Femur (tissue), 1 donor: ENCODE results near the gene SMC1B.
"Not testable (repeated sequence)": the region's sequence is repeated elsewhere in the genome, so short reads cannot be mapped to it uniquely, and the experiment has no call there.

ENCODE experiments used
- DNase-seq: peaks from one replicate; pipeline ENCODE4 v3.0.0-alpha.2; 2017

SMC1B gene, protein sequence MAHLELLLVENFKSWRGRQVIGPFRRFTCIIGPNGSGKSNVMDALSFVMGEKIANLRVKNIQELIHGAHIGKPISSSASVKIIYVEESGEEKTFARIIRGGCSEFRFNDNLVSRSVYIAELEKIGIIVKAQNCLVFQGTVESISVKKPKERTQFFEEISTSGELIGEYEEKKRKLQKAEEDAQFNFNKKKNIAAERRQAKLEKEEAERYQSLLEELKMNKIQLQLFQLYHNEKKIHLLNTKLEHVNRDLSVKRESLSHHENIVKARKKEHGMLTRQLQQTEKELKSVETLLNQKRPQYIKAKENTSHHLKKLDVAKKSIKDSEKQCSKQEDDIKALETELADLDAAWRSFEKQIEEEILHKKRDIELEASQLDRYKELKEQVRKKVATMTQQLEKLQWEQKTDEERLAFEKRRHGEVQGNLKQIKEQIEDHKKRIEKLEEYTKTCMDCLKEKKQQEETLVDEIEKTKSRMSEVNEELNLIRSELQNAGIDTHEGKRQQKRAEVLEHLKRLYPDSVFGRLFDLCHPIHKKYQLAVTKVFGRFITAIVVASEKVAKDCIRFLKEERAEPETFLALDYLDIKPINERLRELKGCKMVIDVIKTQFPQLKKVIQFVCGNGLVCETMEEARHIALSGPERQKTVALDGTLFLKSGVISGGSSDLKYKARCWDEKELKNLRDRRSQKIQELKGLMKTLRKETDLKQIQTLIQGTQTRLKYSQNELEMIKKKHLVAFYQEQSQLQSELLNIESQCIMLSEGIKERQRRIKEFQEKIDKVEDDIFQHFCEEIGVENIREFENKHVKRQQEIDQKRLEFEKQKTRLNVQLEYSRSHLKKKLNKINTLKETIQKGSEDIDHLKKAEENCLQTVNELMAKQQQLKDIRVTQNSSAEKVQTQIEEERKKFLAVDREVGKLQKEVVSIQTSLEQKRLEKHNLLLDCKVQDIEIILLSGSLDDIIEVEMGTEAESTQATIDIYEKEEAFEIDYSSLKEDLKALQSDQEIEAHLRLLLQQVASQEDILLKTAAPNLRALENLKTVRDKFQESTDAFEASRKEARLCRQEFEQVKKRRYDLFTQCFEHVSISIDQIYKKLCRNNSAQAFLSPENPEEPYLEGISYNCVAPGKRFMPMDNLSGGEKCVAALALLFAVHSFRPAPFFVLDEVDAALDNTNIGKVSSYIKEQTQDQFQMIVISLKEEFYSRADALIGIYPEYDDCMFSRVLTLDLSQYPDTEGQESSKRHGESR

DNA sequence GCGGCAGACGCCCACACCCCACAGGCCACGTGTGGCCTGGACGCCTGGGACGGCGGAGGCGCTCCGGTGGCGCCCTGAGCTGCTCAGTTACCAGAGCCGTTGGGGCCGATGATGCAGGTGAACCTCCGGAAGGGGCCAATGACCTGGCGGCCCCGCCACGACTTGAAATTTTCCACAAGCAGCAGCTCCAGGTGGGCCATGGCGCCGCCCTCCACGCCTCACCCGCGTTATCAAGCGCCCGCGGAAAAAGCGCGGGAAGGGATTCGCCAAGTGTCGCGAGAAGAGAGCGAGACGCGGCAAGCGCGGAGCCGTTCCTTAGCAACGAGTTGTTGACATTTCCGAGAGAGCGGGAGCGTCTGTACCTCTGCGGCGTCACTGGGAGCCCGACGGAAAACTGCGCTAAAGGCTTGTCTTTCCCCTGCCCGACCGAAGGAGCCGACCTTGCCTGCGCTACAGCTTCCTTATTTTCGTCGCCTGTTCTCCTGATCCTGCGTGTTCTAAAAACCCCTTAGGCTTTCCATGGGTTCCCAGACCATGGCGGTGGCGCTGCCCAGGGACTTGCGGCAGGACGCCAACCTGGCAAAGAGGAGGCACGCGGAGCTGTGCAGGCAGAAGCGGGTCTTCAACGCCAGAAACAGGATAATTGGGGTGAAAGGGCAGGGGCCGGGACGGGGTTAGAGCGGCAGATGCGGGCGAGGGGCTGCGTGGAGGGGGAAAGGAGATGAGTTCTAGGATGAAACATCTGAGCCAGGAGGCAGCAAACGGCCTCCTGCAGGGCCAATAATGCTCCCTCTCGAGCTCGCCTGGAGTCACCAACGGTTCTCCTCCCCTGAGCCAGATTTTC lies at the start of gene SMC1B, which contains the start of gene RIBC2:
Gene SMC1B, minus strand, starts transcription at position 232 of the 844 bp plus-strand sequence. Its CDS starts 32 bp downstream, at position 200.
Gene RIBC2, plus strand, starts transcription at position 326 of the 844 bp plus-strand sequence. Its CDS starts 194 bp downstream, at position 520.
- peak; percentile 89 for DNase-seq

DNA sequence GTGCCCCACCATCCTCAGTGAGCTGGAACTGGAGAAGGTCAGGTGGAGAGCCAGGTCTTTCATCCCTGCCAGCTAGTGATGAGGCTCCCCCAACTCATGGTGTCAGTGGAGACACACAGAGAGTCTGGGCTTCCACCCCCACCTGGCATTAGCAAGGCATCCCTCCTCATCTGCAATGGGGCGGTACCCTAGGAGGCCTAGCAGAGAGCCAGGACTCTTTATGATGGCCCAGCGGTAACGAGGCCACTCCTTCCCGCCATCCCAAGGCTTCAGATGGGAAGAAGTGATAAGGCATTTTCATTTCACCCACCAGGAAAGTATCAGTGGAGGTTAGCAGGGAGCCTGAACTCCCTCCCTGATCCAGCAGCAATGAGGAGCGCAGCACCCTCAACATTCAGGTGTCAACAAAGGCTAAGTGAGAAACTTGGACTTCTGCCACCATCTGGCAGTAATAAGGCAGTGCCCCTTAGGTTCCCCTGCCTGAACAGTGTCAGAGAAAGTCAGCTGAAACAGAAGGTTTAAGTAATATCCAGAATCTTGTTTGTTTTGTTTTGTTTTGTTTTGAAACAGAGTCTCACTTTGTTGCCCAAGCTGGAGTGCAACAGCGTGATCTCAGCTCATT lies 48.7 kb upstream of the SMC1B start:
- DNase-seq: no peak

DNA sequence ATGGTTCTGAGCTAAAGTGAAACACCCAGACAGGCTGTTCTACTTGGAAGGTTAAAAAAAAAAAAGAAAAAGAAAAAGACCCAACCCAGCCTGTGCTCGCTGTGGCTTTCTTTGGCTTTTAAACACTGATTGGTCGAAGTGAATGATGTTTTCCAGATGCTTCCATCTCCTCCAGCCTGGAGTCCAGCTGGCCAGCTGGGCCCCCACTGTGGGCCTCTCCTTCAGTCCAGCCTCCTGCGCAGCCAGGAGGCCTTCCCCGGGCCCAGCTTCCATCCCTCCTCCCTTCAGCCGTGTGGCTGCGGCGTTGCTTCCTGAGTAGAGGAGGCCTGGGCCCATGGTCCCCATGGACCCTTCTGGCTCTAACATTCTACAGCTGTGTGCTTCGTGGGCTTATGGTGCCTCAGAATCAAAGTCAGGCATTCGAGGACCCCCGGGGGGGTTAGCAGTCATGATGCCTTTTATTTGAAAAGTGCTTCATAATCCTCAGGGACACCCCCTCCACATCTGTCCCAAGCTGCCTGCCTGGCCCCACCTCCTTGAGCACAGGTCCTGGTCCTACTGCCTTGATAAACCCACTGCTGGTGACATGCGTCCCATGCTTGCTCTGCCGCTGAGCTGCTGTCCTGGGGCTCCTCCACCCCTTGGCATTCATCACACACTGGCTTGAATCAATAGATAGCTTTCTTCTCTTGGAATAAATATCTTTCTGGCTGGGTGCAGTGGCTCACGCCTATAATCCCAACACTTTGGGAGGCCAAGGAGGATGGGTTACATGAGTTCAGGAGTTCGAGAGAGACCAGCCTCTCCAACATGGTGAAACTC lies 47.1 kb upstream of the SMC1B start:
- DNase-seq: peak; percentile 94

DNA sequence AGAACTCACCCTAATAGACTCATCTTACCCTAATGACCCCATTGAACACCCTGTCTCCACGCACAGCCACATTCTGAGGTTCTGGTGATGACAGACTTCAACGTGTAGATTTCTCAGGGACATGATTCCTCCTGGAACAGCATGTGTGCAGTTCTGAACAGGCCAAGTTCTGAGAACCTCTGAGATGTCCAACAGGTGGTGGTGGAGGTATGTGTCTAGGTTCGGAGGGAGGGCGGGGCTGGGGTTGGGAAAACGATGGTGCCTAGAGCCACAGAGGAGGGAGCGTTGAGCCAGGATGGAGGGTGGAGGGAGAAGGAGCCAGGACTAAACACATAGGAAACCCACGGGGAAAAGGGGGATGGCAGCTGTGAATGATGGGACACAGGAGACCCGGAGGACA lies 45.8 kb upstream of the SMC1B start:
- DNase-seq: no peak

DNA sequence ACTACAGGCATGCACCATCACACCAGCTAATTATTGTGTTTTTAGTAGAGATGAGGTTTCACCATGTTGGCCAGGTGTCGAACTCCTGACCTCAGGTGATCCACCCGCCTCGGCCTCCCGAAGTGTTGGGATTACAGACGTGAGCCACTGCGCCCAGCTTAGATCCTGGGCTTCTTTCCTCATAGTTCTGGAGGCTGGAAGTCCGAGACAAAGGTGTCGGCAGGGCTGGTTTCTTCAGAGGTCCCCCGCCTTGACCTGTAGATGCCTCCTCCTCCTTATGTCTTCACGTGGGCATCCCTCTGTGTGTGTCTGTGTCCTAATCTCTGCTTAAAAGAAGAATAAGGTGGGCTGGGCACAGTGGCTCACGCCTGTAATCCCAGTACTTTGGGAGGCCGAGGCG lies 45.1 kb upstream of the SMC1B start:
- no peak for DNase-seq

DNA sequence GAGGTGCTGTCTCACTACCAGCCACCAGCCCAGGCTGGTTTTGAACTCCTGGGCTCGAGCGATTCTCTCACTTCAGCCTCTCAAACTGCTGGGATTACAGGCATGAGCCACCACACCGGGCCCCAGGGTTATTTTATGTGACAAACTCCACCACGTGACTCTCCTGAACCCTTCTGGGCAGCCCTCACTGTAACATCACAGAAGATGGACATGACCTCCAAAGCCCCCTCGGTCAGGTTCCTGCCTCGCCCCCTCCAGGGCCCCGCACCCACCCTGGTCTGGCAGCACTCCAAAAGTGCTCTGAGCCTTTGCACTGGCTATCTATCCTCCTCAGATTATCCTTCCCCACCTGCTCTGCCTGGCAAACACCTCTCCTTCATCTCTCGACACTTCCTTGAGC lies 43.4 kb upstream of the SMC1B start:
- DNase-seq: no peak

DNA sequence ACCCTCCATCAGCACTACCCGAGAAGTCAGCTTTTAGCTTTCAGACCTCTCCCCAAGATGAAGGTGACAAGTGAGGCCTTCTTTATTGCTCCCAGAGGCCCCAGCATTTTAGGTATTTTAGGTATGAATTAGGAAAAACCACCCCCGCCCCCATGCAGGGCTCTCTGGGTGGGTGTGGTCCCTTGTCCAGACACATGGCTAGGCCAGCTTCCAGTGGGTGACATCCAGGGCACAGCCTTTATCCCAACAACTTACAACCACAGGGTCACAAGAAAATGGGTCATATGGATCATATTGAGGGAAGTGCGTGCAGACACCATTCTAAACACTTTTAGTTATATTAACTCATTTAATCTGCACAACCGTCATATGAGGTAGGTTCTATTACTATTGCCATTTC lies 42.2 kb upstream of the SMC1B start:
- no peak for DNase-seq

DNA sequence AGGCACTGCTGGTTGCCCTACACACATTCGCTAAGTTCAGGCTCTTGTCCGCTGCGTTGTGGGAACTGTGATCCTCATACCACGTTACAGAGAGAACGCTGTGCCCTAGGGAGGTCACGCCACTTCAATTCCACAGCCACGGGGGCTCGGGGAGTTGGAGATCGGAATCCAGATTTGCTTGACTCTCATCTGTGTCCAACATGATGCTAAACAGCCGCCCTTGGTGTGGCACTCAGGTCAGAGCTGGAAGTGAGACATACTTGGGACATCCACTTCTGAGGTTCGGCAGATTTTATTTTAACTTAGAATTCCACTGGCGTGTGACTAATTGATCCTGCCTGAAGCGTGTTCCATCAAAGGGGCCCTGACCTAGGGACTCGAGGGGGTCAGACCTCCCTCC lies 41.8 kb upstream of the SMC1B start:
- DNase-seq: no peak

DNA sequence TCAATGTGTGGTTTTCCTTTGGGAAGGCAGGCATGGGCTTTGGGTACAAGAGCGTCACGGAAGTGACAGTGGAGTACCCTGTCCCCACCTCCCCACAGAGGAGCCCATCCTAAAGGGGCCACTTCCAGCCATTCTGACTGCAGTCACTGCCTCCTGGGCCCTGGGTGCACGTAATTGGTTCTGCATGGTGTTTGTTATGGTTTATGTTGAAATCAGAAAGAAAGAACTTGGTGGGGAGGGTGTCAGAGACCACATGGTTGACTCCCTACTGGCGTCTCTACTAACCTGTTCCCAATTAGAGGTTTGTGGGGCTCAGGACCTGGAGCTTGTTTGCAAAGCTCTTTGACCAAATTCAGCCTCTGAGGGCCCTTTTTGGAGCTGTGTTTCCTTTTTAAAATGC lies 40.9 kb upstream of the SMC1B start:
- DNase-seq: no peak

DNA sequence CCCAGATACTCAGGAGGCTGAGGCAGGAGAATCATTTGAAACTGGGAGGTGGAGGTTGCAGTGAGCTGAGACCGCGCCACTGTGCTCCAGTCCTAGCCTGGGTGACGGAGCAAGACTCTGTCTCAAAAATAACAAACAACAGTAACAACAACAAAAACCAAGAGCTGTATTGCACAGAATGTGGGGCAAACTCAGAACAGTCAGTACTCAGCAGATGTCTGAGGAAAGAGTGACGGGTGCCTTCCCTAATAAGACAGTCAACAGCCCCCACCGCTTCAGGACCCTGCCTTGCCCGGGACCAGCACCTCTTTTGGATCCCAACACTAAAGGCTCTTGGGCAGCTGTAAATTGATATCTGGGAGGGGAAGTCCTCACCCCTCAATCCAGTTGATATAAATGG lies 40.4 kb upstream of the SMC1B start:
- no peak for DNase-seq

DNA sequence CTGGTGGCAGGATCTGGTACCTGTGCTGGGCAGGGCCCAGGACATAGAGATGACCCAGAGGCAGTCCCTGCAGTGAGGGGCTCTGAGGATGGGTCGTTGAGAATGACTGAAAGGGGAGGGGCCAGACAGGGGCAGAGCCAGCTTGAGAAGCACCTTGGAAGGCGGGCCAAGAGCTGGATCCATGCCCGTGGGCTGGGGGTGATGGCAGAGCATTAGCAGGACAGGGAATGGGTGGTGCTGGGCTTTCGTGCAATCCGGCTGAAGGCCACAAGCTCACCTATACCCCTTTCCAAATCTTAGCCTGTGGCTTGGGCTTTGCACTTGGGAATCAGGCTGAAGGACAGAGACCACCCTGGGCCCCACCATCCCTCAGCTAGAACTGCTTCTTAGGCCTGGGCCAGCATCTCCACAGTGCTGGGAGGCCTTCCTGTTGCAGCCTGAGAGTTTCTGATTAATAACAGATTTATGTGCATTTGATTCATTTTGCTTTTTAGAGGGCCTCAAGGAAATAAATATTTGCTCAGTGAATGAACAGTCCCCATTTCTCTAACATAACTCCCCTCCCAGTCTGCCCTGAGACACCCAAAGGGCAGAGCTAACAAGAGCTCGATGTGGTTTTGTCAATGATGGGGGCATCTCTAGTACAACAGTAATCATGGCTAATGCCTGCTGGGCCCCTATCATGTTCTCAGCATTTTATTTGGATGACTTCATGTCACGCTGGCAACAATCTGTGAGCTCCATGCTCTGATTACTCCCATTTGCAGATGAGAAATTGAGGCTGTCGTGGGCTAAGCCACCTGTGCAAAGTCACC lies 39.4 kb upstream of the SMC1B start:
- DNase-seq: no peak

DNA sequence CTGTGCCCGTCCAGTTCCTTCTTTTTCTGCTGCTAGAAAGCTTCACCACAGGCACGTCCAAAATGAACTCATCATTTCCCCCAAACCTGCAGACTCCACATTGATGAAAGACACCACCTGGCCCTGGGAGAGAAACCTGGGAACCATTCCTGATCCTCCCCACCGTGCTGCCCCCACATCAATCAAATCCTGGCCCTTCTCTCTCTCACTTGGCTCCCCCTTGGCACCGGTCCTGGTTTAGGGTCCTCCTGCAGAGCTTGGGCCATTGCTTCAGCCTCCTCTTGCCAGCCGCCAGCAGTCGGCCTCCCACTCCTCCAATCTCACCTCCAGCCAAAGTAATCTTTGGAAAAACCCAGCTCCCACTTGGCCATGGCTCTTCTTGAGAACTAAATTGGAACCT lies 38.6 kb upstream of the SMC1B start:
- DNase-seq: peak; percentile 80

DNA sequence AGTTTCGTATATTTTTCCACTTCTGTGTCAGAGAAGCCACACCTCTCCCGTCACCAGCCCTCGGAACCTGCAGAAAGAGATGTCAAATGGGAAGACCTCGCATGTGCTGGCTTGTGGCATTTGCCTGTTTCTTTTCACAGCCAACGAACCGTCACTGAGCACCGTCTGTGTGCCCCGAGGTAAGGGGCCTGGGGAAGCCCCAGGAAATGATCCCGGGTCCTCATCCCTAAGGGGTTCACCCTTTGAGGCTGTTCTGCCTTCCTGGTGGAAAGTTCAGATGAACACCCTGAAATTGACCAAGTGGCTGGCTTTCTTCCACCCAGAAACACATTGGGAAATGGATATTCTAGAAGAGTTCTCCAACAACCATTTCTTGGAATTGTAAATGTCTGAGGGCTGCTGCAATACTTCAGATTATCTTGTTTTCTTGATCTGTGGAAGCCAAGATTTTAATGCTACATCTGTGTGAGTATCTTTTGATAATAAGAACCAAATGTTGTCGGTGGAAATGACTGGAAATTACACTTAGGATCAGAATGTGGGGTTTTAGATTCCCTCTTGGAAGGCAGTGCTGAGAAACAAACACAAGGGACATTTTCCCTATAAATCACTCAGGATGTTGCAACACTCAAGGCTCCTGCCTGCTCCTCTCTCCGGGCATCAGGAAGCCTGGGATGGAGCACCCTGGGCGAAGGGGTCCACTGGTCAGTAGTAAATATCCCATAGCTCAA lies 37.7 kb upstream of the SMC1B start:
- peak; percentile 76 for DNase-seq

DNA sequence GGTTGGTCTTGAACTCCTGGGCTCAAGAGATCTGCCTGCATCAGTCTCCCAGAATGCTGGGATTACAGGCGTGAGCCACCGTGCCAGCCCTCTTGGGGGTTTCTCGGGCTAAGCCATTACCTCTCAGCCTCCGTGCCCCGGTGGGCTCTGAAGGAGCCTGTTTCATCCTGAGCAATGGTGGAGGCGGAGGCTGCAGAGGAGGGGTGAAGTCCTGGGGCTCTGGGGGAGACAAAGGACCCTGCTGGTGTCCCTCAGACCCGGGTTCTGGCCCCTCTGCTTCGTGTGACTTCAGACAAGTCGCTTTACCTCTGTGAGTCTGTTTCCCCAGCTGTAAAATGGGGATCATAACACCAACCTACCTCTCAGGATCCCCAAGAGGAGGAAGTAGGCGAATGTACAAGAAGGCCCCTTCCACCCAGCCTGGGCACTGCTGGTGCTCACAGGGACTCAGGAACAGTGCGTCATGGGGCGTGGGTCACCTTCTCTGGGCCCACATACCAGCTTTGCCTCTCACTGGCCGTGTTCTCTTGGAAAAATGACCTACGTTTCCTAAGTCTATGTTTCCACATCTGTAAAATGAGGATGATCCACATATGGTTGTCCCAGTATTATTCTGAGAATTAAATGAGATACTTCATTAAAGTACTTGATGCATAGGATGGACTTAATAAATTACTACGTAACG lies 36.8 kb upstream of the SMC1B start:
- DNase-seq: no peak

DNA sequence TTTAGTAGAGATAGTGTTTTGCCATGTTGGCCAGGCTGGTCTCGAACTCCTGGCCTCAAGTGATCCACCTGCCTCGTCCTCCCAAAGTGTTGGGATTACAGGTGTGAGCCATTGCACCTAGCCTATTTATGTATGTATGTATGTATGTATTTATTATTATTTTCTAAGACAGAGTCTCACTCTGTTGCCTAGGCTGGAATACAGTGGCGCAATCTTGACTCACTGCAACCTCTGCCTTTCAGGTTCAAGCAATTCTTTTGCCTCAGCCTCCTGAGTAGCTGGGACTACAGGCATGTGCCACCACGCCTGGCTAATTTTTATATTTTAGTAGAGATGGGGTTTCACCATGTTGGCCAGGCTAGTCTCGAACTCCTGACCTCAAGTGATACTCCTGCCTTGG lies 36.0 kb upstream of the SMC1B start:
- not testable (repeated sequence) for DNase-seq

DNA sequence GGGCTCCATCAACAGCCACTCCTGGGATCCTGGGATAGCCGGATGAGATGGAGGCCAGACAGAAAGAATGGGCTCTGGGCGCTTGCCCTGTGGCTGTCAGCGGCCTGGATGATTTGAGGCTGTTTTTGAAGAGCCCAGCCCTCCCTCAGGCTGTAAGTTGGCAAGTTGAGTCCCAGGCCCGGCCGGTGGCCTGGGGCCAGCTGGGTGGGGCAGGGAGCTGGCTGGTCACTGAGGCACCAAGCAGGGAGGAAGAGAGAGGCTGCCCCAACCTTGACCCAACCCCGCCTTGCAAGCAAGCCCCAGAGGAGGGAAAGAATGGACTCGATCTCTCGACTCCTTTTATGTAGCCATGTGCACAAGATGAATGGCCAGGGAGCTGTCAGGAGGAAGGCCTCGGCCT lies 35.0 kb upstream of the SMC1B start:
- DNase-seq: peak; percentile 88

DNA sequence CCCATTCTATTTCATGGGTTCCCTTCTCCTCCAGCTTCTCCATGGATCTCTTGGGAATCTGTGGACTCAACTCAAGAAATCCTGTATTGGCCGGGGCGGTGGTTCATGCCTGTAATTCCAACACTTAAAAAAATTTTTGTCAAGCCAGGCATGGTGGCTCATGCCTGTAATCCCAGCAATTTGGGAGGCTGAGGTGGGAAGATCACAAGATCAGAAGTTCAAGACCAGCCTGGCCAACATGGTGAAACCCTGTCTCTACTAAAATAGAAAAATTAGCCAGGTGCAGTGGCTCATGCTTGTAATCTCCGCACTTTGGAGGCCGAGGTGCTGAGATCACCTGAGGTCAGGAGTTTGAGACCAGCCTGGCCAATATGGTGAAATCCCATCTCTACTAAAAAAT lies 34.2 kb upstream of the SMC1B start:
- DNase-seq: not testable (repeated sequence)

DNA sequence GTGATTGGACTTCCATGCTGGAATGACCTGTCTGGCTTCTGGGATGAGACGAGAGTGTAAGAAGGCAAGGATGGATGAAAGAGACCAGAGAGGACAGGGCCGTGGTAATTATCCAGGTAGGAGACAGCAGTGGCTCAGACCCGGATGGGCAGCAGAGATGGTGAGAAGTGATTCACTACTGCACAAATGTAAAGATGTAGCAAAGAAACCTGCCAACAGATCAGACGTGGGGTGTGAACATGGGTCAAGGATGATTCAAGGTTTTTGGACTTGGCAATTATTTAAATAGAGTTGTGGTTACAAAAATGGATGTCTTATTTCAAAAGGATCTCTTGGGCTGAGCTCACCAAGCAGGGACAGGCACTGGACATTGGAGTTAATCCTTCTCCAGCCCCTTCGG lies 32.8 kb upstream of the SMC1B start:
- DNase-seq: no peak
